OCI-LY1 (cell line): ENCODE data around the gene MAGI1.

Experiments
- H2AFZ ChIP-seq: fragments of 200-600 bp; sonication (generic), shearing (Covaris generic); 2 replicates; pipeline ENCODE4 v1.6.0; 2014; ENCODE audit warnings: antibody characterized with exemption, mild to moderate bottlenecking, low read length
- H3F3A ChIP-seq: fragments of 200-600 bp; sonication (generic), shearing (Covaris generic); 2 replicates; pipeline ENCODE4 v1.6.0; 2014; ENCODE audit warnings: mild to moderate bottlenecking, antibody characterized with exemption, low read length, moderate library complexity; ENCODE audit not compliant: insufficient read depth
- H3K27ac ChIP-seq: fragments of 200-600 bp; sonication (generic); 2 replicates; pipeline ENCODE4 v1.5.1; 2014; ENCODE audit warnings: low read length, mixed run types, mild to moderate bottlenecking, low read depth; ENCODE audit not compliant: poor library complexity, severe bottlenecking
- H3K27me3 ChIP-seq: fragments of 200-600 bp; sonication (generic); 2 replicates; pipeline ENCODE4 v1.6.0; 2014; ENCODE audit warnings: antibody characterized with exemption, mild to moderate bottlenecking, low read length, moderate library complexity; ENCODE audit not compliant: insufficient read depth
- H3K36me3 ChIP-seq: fragments of 200-600 bp; sonication (generic); 2 replicates; pipeline ENCODE4 v1.6.1; 2014; ENCODE audit warnings: mild to moderate bottlenecking, antibody characterized with exemption, low read length, moderate library complexity, mixed read lengths; ENCODE audit not compliant: insufficient read depth
- H3K4me1 ChIP-seq: fragments of 200-600 bp; sonication (generic); 2 replicates; pipeline ENCODE4 v1.5.1; 2014; ENCODE audit warnings: mild to moderate bottlenecking, low read length, moderate library complexity; ENCODE audit not compliant: insufficient read depth, severe bottlenecking
- H3K4me2 ChIP-seq: fragments of 200-600 bp; sonication (generic), shearing (Covaris generic); 2 replicates; pipeline ENCODE4 v1.6.1; 2014; ENCODE audit warnings: low read length
- H3K4me3 ChIP-seq: fragments of 200-600 bp; sonication (generic); 2 replicates; pipeline ENCODE4 v1.5.1; 2014; ENCODE audit warnings: low read length, low read depth, mild to moderate bottlenecking, mixed read lengths; ENCODE audit not compliant: poor library complexity, severe bottlenecking
- H3K79me2 ChIP-seq: fragments of 200-600 bp; shearing (Covaris generic); 2 replicates; pipeline ENCODE4 v1.6.1; 2016; ENCODE audit warnings: mixed run types, low read length, mixed read lengths; ENCODE audit not compliant: insufficient read depth
- H3K9ac ChIP-seq: fragments of 200-600 bp; sonication (generic), shearing (Covaris generic); 2 replicates; pipeline ENCODE4 v1.6.1; 2014; ENCODE audit warnings: mild to moderate bottlenecking, low read length, mixed read lengths
- H3K9me2 ChIP-seq: fragments of 200-600 bp; sonication (generic), shearing (Covaris generic); 2 replicates; pipeline ENCODE4 v1.6.1; 2014; ENCODE audit warnings: low read depth, mild to moderate bottlenecking, low read length, mixed read lengths
- H3K9me3 ChIP-seq: fragments of 200-600 bp; shearing (Covaris generic); 2 replicates; pipeline ENCODE4 v1.6.1; 2014; ENCODE audit warnings: low read length, mixed read lengths
- H4K20me1 ChIP-seq: fragments of 200-600 bp; sonication (generic), shearing (Covaris generic); 2 replicates; pipeline ENCODE4 v1.6.0; 2016; ENCODE audit warnings: mild to moderate bottlenecking, low read length; ENCODE audit not compliant: insufficient read depth
- CTCF ChIP-seq: fragments of 200-600 bp; sonication (generic), shearing (Covaris generic); IDR thresholded peaks from 2 replicates; pipeline ENCODE4 v1.5.1; 2017; ENCODE audit warnings: mild to moderate bottlenecking, antibody characterized with exemption, low read length, moderate library complexity, mixed read lengths
- EZH2 ChIP-seq: fragments of 200-600 bp; sonication (generic), shearing (Covaris generic); IDR thresholded peaks from 2 replicates; pipeline ENCODE4 v1.8.0; 2017; ENCODE audit warnings: borderline replicate concordance, mixed run types, mild to moderate bottlenecking, antibody characterized with exemption, low read length, moderate library complexity, mixed read lengths

The MAGI1 gene

GRCh38 chr3:65493938-65494337 lies 544.8 kb downstream of the MAGI1 start:
- Histone ChIP-seq H4K20me1 (no peaks in the 10 kb centered on the region), H3K36me3 (no peaks in the 10 kb centered on the region), H3K9me2 (no peaks in the 10 kb centered on the region), H3K4me2 (no peak overlapping the region), H3K4me3 (no peak overlapping the region), H3K79me2 (no peaks in the 10 kb centered on the region), H3F3A (no peaks in the 10 kb centered on the region), H3K27ac (no peak overlapping the region), H3K9me3 (no peaks in the 10 kb centered on the region), H3K9ac (no peak overlapping the region), H2AFZ (no peak overlapping the region), H3K4me1 (no peaks in the 10 kb centered on the region), H3K27me3 (no peaks in the 10 kb centered on the region)
- TF ChIP-seq EZH2: no peak
- no peak for TF ChIP-seq CTCF

DNA sequence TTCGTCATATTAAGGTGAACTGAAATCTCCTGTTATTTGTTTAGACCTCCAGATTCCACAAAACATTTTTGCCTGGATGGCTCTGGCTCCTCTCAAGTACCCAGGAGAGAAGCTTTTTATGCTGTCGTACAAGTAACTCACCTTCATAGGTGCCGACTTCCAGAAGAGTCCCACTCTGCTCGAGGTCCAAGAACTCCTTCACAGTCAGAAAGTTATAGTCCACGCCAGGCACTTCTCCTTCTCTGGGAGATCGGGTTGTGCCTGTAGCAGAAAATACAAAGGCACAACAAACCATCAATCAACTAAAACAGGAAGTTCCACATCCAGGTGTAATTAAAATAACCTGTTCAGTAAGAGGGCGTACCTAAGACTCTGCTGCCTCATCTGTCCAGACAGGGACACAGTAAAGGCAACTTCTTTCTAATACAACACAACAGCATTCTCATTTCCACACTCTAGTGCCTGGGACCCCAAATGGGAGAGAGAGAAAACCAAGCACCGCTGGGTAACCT lies 545.3 kb downstream of the MAGI1 start:
- no peak overlapping the region for H3K27ac ChIP-seq

DNA sequence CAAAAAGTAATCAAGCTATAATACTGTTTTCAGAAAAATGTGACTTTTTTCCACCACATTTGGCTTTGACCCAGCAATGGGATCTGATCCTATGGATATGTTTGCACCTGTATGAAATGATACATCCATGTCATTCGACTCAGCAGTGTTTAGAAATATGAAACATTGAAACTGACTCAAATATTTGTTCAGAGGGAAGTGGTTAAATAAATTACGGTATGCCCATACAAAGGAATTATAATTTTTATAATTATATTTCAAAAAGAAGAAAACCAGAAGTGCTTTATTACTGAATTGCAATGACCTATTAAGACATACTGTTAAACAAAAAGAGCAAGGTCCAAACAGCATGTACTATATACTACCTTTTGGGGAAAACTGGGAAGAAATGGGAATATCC lies 546.5 kb downstream of the MAGI1 start:
- Histone ChIP-seq H3K9ac (no peak overlapping the region), H3K36me3 (no peaks in the 10 kb centered on the region)

More for the DNA sequence above, 545.3 kb downstream of the MAGI1 start:
- Histone ChIP-seq H3K4me1 (no peaks in the 10 kb centered on the region), H3K9ac (no peak overlapping the region), H3K36me3 (no peaks in the 10 kb centered on the region), H3K9me2 (no peaks in the 10 kb centered on the region), H3K79me2 (no peaks in the 10 kb centered on the region), H3K27me3 (no peaks in the 10 kb centered on the region), H2AFZ (no peak overlapping the region), H4K20me1 (no peaks in the 10 kb centered on the region), H3F3A (no peaks in the 10 kb centered on the region), H3K4me3 (no peak overlapping the region), H3K9me3 (no peaks in the 10 kb centered on the region), H3K4me2 (no peak overlapping the region)
- TF ChIP-seq CTCF: no peak
- no peak for TF ChIP-seq EZH2

More for the DNA sequence above, 546.5 kb downstream of the MAGI1 start:
- Histone ChIP-seq H3K4me3 (no peak overlapping the region), H3K4me2 (no peak overlapping the region), H3K27ac (no peak overlapping the region), H3F3A (no peaks in the 10 kb centered on the region), H4K20me1 (no peaks in the 10 kb centered on the region), H2AFZ (no peak overlapping the region), H3K9me3 (no peaks in the 10 kb centered on the region), H3K4me1 (no peaks in the 10 kb centered on the region), H3K27me3 (no peaks in the 10 kb centered on the region), H3K9me2 (no peaks in the 10 kb centered on the region), H3K79me2 (no peaks in the 10 kb centered on the region)
- TF ChIP-seq EZH2 (no peak), CTCF (no peak)
